ENCODE results near the gene IFT88.

GRCh38 chr13:20729633-20730585, 163.0 kb downstream of the IFT88 start:
- TF ChIP-seq CTCF (IDR thresholded peaks at IDR 0.05): no peak
- TF ChIP-seq POLR2A (IDR thresholded peaks at IDR 0.05): no peak

All from heart left ventricle (tissue), 13 donors.